NCI-H1694 treated with DMSO at 0.1 percent for 48 hours (cell line): Measurements from ENCODE around the gene ZNF780A.
"Not testable (repeated sequence)": the region's sequence is repeated elsewhere in the genome, so short reads cannot be mapped to it uniquely, and the experiment has no call there.

Experiments
- DNase-seq: peaks from one replicate; lab custom pipeline; 2025; lab: John Stamatoyannopoulos, UW

Gene ZNF780A

GRCh38 chr19:40090241-40091204, at the start of gene ZNF780A:
Gene ZNF780A (minus strand): TSS chr19:40090943. CDS start chr19:40084753, 6,190 bp downstream.
- DNase-seq, result peak; percentile 57

- DNase-seq, result peak; percentile 68
Observed at GRCh38 chr19:40139533-40140287, 49.0 kb upstream of the ZNF780A start.

GRCh38 chr19:40136818-40137217, 46.1 kb upstream of the ZNF780A start:
- DNase-seq, result no peak

- no peak for DNase-seq
Observed at GRCh38 chr19:40134866-40135265, 44.1 kb upstream of the ZNF780A start.

GRCh38 chr19:40133491-40133890, 42.7 kb upstream of the ZNF780A start:
- DNase-seq, result no peak

- no peak for DNase-seq
Observed at GRCh38 chr19:40130013-40130412, 39.3 kb upstream of the ZNF780A start.

- no peak for DNase-seq
Observed at GRCh38 chr19:40129425-40129824, 38.7 kb upstream of the ZNF780A start.

GRCh38 chr19:40128991-40129390, 38.2 kb upstream of the ZNF780A start:
- DNase-seq, result no peak

- no peak for DNase-seq
Observed at GRCh38 chr19:40119380-40119779, 28.6 kb upstream of the ZNF780A start.

GRCh38 chr19:40118638-40119037, 27.9 kb upstream of the ZNF780A start:
- DNase-seq, result not testable (repeated sequence)

- no peak for DNase-seq
Observed at GRCh38 chr19:40116075-40116474, 25.3 kb upstream of the ZNF780A start.

- DNase-seq, result not testable (repeated sequence)
Observed at GRCh38 chr19:40114119-40114518, 23.4 kb upstream of the ZNF780A start.

GRCh38 chr19:40112271-40112670, 21.5 kb upstream of the ZNF780A start:
- DNase-seq, result not testable (repeated sequence)

GRCh38 chr19:40110570-40110969, 19.8 kb upstream of the ZNF780A start:
- DNase-seq, result no peak

GRCh38 chr19:40104754-40105153, 14.0 kb upstream of the ZNF780A start:
- DNase-seq, result no peak

GRCh38 chr19:40103600-40103999, 12.9 kb upstream of the ZNF780A start:
- DNase-seq, result no peak

- DNase-seq, result no peak
Observed at GRCh38 chr19:40101813-40102212, 11.1 kb upstream of the ZNF780A start.

- no peak for DNase-seq
Observed at GRCh38 chr19:40093416-40093815, 2.7 kb upstream of the ZNF780A start.

GRCh38 chr19:40091205-40092129, 724 bp upstream of the ZNF780A start:
- no peak for DNase-seq

- DNase-seq, result no peak
Observed at GRCh38 chr19:40089462-40089861, 1.3 kb downstream of the ZNF780A start.

GRCh38 chr19:40088299-40089047, 2.3 kb downstream of the ZNF780A start:
- no peak for DNase-seq
